HG02870 (cell line): ENCODE results near the gene KLF9.

Experiments used
- ATAC-seq: cut with Tn5 transposase; IDR thresholded peaks from one replicate; pipeline ENCODE4 v1.9.1; 2021; ENCODE audit warnings: mild to moderate bottlenecking, moderate library complexity; ENCODE audit not compliant: unreplicated experiment

Gene KLF9

GRCh38 chr9:70422371-70423043 is 8.1 kb upstream of the KLF9 start:
- no peak for ATAC-seq

DNA sequence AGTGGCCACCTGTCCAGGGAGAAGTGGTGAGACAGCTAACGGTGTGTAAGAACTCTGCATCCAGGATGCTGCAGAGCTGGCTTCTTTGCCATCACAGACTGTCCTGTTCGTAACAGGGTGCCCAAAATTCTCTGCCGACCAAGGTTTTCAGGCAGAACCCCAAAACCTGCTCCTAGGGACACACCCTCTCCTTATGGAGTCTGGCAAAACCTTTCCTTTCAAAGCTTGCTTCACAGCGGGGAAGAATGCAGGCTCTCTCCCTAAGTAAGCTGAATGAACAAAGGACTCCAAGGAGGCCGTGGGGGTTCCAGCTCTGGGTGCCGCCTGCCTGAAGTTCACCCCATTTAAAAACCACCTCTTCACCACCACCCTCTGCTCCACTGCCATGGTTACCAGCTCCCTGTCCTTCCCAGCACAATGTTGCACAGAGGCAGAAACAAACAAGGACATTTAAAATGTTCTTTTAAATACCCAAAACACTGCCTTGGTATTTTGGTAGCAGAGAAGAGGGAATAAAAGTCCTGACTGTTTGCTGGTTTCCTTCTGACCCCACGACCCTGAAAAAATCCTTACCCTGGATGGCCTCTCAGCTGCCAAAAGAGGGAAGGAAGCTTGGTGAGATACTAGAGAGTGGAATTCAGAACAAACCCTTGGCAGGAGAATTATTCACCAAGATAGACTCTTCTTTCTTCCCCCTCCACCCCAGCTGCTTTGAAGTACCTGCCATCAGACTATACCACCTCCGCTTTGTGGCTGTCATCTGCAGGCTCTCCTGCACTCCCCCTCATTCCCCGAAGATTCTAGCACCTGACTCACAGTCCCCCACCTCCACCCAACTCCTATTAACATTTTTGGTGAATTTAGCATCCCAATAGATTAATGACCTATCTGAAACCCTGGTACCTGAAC is 7.1 kb upstream of the KLF9 start:
- no peak for ATAC-seq

DNA sequence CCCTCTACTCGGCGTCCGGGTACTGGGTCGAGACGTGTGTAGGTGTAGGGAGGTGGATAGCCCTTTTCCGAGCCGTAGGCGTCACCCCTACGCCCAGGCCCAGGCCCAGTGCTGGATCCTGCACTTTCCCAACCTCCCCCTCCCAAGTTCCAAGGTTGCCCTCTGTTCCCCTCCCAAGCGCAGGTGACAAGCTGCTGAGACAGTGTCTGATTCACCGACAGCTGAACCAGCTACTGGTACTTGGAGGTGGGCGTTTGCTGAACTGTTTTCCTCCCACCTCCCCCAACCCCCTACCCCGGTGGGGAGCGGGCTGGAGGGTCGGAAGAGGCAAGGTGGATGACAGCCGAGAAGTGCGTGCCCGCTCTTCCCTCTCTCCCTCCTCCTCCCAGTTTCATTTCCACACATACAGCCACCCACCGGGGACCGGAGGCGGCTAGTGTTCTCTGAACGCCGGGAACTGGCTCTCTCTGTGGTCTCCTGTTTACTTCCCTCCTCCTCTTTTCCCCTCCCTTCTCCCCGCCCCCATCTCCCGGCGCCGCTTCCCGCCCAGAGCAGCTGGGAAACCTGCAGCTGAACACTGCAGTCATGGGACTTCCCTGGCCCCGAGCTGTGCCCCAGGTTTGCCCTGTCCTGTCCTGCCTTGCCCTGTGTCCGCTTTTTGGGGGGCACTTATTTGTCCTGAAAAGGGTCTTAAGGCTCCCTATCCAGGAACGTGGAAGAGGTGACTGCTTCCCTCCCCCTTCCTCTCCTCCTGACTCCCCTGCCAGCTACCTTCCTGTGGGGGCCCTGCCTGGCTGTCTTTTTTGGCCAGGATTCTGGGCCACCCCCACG is 6.2 kb upstream of the KLF9 start:
- peak; percentile 4 for ATAC-seq

GRCh38 chr9:70419556-70420440 is 5.3 kb upstream of the KLF9 start:
- peak; percentile 31 for ATAC-seq

- ATAC-seq = peak; percentile 40
Observed at GRCh38 chr9:70418822-70419555, 4.5 kb upstream of the KLF9 start.

- ATAC-seq = no peak
Observed at GRCh38 chr9:70415476-70415875, 1.0 kb upstream of the KLF9 start.

DNA sequence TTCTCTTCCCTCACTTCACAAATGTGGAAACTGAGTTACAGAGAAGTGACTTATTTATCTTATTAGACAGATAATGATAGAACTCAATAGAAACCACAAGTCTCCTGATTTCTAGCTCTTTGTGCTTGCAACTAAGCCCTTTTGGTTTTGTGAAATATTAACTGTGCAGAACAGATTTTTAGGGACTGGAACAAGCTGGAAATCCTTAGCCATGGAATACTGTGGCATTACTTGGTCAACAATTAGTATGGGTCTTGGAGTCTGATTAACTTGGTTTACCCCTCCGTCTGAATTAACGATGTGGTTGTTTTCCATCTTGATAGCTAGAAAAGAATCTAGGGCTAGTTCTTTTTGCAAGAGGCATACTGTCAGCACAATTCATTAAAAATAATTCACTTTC is 584 bp upstream of the KLF9 start:
- no peak for ATAC-seq

DNA sequence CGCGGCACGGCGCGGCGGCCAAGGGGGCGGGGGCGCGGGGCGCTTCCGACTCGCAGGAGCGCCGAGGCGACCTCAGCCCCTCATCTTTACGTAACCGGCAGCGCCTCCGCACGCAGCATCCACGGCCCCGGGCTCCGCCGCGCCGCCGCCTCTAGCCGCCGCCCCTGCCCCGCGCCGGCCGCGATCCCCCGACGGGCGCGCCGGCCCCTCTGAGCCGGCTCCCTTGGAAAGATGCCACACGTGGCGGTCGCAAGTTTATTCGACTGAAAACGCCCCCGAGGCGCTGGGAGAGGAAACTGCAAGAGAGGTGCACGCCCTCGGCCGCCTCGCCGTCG is 1.0 kb downstream of the KLF9 start:
- peak; percentile 21 for ATAC-seq

GRCh38 chr9:70412832-70413463 is 1.5 kb downstream of the KLF9 start:
- ATAC-seq = no peak

GRCh38 chr9:70411930-70412831 is 2.3 kb downstream of the KLF9 start:
- ATAC-seq = peak; percentile 35

DNA sequence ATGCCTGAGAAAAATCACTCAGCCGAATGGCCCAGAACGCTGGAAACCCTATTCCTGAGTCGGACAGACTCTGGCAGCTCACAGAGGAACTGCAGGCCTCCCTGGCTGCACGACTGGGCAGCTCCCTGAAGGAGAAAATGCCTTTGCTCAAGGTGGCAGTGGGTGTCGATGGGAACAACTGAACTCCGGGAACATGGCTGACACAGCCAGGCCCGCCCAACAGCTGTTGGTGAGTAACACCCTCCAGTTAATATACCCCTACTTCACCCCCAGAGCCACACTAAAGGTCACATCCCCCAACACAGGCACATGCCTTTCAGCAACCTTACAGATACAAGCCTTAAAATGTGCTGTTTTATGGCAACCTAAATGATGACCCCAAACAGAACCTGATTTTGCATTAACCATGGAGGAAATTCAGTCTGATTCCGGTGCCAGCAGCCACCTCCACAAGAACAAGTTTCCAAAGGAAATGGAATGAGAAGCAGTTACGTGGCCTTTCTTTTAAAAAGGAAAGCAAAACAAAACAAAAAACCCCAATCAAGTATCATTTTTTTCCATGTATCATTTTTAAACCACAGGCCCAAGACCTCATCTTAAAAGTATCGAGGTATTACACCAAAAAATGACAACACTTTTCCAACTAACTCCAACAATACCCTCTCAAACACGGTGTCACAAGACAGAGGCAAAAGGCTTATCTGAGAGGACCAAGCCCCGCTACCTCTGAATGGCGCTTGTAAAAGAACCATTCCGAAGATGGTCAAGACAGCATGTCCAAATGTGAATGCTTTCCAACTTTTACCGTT is 3.1 kb downstream of the KLF9 start:
- no peak for ATAC-seq

DNA sequence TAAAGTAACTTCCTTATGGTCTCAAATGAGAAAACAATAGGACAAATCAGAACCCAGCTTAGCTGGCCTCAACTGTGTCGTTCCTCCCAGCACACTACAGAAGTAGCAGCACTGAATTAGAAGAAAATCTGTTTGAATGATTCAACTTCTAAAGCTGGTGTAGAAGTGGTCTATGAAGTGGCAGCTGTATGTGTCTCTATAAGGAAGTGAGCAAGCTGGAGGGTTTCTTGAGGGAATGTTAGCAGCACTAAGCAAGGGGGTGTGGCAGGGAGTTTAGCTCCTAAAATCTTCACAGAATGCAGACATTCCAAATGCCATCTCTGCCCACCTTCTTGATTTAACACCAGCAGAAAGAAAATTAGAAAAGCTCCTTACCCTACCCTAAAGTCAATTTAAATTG is 4.1 kb downstream of the KLF9 start:
- ATAC-seq = no peak

DNA sequence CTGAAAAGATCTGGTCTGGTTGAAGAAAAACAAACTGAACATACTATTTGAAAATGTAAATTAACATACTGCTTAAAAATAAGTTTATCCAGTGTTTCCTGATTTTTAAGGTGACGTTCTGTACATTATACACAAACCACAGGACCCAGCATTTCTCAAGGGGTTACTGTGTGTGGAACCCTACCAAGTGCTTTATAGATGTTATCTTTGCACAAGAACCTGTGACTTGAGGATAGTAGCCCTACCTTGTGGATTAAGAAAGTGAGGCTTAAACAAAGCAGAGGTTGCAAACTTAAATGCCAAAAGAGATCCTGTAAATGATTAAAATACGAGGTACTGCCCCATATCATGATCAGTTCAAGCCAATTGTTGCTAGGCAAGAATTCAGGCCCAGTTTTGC is 4.7 kb downstream of the KLF9 start:
- ATAC-seq = no peak

DNA sequence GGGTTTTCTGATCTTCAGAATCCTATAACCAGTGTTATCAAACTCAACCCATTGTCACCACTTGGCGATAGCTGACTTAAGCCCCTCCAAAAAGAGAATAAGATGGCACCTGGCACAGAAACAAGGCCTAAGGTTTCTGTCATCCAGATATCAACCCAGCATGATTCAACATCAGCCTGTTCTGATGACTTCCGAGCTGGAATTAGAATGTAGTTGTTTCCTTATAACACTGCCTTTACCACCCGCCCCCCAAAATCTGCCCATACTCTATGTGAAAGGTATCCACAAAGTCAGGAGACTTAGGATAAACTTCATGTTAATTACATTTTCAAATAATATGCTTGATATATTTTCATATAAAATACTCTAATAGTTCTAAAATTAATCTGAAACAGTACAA is 5.2 kb downstream of the KLF9 start:
- ATAC-seq = no peak

DNA sequence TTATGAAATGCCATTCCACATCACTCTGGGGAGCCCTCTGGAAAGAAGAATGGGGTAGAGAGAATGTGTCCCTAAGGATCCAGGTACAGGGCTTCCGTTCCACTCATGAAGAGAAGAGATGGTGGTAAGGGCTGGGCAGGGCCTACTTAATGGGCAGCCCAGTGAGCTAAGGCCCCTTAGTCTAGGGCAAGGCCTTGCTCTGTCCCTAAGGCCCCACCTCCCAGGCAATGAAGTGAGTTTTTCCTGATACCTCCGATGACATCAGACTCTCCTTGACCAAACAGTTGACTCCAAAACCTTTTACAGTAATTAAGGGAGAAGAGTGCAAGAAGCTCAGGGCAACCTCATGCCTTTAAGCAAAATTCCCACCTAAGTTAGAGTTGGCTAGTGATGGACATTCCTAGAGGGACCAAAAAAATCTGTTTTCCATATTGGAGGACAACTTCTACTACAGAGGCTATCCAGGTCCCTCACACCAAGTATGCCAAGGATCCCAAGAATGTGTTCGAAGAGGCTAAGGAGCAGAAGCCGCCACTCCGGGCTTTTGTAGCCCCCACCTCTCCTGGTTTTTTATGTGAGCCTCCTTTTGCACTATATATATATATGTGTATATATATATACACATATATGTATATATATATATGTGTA is 5.9 kb downstream of the KLF9 start:
- ATAC-seq = no peak

DNA sequence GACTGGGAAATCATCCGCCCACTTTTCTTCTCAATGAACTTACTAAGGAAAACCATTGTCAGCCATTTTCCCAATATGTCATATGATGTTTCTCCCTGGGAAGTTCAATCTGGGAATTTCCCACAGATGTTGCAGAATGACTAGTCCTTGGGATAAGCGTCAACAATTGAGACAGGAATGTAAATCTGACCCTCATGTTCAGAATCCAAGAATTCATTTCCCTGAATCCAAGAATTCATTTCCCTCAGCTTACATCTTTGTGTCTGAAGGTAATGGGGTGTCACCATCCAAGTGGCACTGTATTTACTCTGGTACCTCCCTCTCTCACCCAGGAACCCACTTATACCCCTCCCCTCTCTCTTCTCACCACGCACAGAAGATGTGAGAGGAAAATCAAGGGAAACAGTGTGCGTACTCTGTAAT is 7.4 kb downstream of the KLF9 start:
- ATAC-seq = no peak

DNA sequence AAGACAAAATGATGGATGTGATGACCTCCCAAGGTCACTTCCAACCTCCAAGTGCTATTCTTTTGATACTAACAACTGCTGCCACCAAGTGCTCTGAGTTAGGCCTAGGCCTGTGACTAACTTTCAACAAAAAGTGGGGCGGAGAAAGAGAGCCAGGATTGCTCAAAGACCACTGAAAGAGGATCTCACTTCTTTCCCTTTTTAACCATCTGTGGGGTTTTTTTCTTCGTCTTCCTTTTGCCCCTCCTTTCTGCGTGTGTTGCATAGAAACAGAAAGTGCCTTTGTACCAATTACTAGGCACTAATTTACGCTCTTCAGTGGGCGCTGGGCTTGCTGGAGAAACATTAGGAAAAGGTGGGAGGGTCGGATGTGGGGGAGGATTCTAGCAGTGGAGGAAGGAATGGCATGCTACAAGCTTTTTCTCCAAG is 8.0 kb downstream of the KLF9 start:
- ATAC-seq = peak; percentile 76
